ENCODE data around the gene SPEG.

The SPEG gene

DNA sequence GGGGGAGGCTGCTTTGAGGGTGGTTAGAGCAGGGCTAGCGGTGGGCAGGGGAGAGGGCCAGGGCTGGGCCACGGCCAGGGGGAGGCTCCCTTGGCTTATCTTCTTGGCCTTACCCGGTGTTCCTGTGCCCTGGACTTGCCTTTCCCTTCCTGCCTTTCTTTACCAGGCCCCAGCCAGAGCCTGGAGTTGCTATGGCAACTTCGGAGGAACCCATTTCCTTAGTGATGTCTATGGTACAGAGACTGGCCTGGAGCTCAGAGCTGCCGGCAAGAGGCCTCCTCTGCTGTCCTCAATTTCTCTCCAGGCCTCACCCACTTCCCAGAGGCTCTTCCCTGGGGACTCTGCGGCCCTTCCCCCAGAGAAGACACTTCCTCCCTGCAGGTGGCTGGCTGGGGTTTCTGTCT lies 11.5 kb downstream of the SPEG start:
- no peak for FAIRE-seq

- FAIRE-seq, result no peak
These were observed 12.0 kb downstream of the SPEG start for GRCh38 chr2:219446689-219447088.

- FAIRE-seq, result no peak
These were observed 12.8 kb downstream of the SPEG start for GRCh38 chr2:219447242-219448098.

DNA sequence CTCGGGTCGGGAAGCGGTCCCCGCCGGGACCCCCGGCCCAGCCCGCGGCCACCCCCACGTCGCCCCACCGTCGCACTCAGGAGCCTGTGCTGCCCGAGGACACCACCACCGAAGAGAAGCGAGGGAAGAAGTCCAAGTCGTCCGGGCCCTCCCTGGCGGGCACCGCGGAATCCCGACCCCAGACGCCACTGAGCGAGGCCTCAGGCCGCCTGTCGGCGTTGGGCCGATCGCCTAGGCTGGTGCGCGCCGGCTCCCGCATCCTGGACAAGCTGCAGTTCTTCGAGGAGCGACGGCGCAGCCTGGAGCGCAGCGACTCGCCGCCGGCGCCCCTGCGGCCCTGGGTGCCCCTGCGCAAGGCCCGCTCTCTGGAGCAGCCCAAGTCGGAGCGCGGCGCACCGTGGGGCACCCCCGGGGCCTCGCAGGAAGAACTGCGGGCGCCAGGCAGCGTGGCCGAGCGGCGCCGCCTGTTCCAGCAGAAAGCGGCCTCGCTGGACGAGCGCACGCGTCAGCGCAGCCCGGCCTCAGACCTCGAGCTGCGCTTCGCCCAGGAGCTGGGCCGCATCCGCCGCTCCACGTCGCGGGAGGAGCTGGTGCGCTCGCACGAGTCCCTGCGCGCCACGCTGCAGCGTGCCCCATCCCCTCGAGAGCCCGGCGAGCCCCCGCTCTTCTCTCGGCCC lies 13.6 kb downstream of the SPEG start:
- no peak for FAIRE-seq

DNA sequence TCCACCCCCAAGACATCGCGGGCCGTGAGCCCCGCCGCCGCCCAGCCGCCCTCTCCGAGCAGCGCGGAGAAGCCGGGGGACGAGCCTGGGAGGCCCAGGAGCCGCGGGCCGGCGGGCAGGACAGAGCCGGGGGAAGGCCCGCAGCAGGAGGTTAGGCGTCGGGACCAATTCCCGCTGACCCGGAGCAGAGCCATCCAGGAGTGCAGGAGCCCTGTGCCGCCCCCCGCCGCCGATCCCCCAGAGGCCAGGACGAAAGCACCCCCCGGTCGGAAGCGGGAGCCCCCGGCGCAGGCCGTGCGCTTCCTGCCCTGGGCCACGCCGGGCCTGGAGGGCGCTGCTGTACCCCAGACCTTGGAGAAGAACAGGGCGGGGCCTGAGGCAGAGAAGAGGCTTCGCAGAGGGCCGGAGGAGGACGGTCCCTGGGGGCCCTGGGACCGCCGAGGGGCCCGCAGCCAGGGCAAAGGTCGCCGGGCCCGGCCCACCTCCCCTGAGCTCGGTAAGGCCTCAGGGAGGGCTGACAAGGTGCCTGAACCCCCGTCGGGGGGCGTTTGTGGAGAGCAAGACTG lies 14.2 kb downstream of the SPEG start:
- no peak for FAIRE-seq

DNA sequence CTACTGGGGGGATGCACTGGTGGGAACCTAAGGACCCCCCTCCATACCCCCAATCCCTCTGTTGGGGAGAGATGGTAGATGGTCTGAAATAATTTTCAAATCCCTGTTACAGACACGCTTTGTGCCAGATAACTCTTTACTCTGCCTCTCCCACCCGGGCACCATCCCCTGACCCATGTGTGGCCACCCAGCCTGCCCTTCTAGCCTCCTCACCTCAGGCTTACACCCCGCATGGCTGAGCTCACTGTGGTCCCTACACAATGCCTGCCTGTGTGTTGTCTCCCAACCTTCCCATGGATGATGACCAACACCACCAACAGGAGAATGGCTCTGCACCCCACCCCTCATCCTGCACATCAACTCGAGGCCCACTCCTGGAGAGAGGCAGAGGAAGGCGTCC lies 15.0 kb downstream of the SPEG start:
- FAIRE-seq, result no peak

GRCh38 chr2:219451661-219452360 lies 17.2 kb downstream of the SPEG start:
- FAIRE-seq, result no peak

DNA sequence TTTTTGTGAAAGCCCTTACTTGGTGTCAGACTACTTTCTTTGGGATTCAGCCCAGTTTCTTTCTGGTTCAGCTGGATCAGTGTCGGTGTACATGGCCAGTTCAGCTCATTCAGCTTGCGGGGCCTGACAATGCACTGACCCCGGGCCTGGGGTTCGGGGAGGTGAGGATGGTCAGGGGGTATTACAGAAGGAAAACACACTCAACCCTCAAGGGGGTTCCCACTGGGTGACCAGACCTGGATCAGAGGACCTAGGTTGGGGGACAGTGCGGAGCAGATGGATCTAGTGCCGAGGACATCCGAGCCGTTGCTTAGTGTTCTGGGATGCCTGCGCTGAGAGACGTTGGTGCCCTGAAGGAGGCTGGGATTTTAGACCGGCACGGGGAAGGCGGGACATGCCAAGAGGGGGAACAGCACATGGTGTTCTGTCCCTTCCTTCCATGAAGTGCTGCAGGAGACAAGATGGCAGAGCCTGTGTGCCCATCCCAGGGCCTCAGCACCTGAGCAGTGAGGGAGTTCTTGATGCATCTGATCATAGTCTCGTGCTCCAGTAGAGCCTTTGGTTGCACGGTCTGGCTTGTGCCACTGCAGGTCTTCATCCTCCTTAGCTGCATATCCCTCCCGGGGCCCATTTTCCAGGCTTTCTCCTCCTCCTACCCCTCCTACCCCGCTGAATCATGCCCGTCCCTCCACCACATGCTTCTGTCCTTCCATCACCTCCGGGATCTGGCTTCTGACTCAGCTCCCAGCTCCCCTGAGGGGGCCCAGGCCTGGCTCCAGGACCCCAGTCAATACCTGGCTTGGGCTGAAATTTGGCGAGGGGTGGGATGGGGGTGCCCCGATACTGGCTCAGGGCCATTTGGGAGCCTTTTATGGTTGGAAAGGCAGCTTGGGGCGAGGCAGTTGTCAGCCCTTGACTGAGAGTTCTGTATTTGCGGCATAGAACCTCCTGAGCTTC lies 18.0 kb downstream of the SPEG start:
- FAIRE-seq, result no peak

DNA sequence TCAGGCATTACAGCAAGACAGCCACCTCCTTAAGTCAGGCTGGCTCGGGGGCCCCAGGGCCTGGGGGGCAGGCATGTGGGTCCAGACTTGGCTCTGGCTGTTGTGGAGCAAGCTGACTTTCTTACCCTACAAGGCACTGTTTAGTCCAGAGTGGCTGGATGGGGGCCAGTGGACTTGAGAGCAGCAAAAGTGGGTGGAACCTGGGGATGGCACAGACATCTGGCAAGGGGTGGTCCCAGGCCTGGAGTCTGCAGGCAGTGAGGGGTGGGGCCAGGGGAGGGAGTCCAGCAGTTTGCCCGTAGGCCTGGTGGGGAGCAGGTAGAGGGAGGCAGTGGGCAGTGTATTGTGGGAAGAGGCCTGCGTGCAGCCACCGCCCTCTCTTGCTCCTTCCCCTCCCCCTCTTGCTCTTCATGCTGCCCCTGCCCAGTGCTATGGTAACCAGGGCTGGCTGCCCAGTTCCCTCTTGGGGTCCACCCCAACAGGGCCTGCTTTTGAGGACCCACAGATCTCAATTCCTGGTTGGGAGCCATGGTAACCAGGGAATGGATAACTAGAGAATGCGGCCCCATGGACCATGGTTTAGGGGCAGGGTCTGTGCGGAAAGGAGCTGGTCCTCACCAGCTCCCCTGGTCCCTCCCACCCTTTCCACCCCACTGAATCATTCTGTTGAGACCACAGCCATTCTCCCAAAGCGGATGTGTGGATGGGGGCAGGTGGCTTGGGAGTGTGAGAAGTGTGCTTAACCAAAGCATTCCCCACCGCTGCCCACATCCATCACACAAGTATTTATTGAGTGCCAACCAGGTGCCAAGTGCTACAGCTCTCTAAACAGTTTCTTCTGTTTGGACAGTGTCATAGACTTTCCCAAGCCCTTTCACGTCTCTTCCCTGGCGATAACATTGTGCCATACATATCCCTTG lies 19.3 kb downstream of the SPEG start:
- FAIRE-seq, result no peak

DNA sequence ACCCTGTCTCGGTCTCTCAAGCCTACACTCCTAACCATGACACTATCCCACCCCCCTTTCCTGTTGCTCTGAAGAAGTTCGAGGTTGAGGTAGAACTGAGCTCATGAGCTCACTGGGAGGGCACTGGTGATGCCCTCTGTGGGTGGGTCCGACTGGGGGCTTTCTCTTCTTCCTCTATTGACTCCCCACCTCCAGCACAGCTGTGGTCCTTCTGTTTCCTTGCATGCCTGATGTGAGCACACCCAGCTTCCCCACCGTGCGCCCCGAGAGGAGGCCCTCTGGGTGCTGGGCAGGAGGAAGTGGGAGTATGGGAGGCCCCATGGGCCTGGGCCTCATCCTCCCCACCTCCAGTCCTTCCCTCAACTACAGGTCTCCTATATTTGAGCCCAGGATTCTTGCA lies 20.9 kb downstream of the SPEG start:
- FAIRE-seq, result no peak

DNA sequence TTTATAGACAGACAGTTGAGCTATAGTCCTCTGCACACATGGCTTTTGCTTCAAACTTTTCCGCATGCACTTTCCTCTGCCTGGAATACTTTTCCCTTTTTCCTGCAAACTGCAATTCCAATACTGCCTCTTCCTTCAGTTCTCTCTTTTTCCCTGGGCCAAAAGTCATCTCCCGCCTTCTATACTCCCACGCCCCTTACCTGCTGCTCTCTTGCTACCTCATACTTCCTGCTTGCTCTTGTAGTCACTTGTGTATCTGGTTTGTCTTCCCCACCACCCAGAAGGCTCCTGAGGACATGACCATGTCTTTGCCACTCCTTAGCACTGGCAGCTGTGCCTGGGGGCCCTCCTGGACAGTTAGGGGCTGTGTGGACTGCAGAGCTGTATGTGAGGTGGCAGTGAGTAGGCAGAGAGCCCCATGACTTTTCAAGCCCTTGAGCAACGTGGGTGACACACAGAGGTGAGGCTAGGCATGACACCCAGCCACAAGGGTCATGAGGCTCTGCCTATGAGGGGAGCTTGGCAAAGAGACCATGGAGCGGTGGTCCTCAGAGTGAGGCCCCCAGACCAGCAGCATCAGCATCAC lies 23.2 kb downstream of the SPEG start:
- FAIRE-seq, result no peak

GRCh38 chr2:219458996-219459395 lies 24.4 kb downstream of the SPEG start:
- FAIRE-seq, result no peak

- FAIRE-seq, result no peak
These were observed 25.0 kb downstream of the SPEG start for GRCh38 chr2:219459460-219460311.

DNA sequence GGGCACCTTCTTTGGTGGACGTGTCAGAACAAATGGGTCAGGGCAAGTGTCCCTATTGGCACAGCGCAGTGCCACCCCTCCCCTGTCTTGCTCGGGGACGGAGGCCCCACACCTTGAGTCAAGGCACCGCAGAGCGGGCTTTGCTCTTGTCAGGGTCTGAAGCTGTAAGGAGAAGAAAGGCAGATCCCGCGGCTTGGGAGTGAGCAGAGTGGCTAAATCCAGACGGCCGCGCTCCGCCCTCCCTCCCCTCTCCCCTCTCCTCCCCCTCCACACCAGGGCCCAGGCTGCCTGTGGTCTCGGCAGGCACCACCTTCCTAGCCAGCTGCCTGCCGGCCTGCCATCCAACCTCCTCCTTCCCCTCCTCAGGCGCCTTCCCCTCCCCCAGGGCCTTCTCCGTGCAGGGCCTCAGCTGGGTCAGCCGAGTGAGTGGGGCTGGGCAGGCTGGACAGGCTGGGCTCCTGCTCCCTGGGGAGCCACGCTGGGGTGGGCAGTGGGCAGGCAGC lies 25.8 kb downstream of the SPEG start:
- FAIRE-seq, result no peak

DNA sequence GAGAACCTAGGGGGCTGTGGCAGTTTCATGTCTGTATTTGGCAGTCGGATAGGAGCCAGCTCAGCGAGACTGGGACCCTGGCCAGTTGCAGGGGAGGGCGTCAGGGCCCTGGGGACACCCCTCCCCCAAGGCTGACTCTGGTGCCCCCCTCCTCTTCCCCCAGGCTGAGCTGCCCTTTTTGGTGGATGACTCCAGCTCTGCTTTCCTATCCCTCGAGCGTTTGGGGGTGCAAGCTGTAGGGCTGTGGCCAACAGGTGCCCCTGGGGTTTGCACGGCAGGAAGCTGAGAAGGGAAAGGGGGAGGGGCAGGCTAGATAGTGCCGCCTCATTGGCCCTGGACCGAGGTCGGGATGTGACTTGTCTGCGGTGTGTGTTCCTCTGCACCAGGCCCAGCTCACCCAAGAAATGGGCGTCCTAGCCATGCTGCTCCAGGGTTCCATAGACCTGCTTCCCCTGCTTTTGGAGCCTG lies 26.4 kb downstream of the SPEG start:
- no peak for FAIRE-seq

DNA sequence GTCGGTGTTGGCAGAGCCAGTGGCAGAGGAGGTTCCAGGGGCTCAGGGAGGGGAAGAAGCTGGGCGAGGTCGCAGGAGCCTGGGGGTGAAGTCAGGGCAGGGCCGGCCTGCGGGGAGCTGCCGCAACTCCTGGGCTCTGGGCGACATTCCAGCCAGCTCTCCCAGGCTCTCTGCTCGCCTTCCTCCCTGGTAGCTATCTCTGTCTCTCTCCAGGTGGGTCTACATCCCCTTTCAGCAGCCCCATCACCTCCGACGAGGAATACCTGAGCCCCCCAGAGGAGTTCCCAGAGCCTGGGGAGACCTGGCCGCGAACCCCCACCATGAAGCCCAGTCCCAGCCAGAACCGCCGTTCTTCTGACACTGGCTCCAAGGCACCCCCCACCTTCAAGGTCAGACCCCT lies 27.0 kb downstream of the SPEG start:
- FAIRE-seq, result no peak

DNA sequence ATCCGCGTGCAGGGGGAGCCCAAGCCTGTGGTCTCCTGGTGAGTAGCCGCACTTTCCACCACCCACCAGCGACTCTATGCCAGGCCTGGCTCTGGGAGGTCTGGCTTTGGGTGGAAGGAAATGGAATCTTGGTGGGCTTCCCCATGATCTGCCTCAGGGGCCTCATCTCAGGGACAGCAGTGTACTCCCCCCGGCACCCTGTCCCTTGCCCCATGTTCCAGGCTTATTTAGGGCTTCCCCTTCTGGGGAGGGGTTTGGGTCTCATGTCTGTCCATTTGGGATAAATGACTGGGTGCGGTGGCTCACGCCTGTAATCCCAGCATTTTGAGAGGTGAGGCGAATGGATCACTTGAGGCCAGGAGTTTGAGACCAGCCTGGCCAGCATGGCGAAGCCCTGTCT lies 27.7 kb downstream of the SPEG start:
- FAIRE-seq, result no peak

DNA sequence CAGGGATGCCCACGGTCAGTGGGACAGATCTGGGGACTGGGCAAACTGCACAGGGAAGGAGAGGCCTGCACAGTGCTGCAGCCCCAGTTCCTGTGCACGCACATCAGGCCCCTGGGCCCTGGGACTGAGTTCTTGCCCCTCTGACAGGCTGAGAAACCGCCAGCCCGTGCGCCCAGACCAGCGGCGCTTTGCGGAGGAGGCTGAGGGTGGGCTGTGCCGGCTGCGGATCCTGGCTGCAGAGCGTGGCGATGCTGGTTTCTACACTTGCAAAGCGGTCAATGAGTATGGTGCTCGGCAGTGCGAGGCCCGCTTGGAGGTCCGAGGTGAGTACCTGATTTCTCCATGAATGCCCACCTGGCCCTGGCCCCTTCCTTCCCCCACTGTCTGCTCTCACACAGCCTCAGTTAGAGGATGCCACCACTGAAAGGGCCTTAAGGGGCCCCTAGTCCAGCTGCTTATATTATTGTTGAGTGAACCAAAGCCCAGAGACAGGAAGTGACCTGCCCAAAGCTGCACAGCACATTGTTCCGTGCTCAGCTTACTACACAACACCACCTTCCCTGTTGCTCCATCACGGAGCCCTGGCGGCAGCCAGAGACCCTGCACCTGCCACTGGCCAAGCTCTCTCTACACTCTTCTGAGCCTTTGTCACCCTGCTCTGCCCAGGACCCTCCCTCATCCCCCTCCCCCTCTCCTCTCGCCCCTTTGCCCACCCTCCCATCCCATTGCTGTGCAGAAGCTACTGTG lies 29.8 kb downstream of the SPEG start:
- FAIRE-seq, result no peak
